Central memory CD8-positive, alpha-beta T cell (primary cell): Measurements from ENCODE around the gene CD70.
A peak's percentile ranks its signal among the peaks of the same experiment; 100 is the strongest.
"Not testable (repeated sequence)": the region's sequence is repeated elsewhere in the genome, so short reads cannot be mapped to it uniquely, and the experiment has no call there.

ENCODE experiments used
- ATAC-seq: fragments of 150-1000 bp; cut with Tn5 transposase; replicated peaks from 2 replicates; pipeline ENCODE4 v1.10.0; 2022; ENCODE audit warnings: mild to moderate bottlenecking, moderate FRiP score, moderate number of reproducible peaks; ENCODE audit not compliant: poor library complexity, severe bottlenecking; ENCODE audit errors: extremely low read depth
- DNase-seq, 2 donors: peaks; one replicate each; pipeline ENCODE4 v3.0.0; 2021; ENCODE audit warnings: low spot score in 2 of 2
- H3K27ac Mint-ChIP-seq: one replicate; pipeline ENCODE4 v1.8.0; 2022; ENCODE audit warnings: low read depth, mild to moderate bottlenecking, moderate library complexity, mixed read lengths
- H3K27me3 Mint-ChIP-seq: one replicate; pipeline ENCODE4 v1.8.0; 2022; ENCODE audit warnings: mixed read lengths
- H3K36me3 Mint-ChIP-seq: one replicate; pipeline ENCODE4 v1.8.0; 2022; ENCODE audit warnings: mild to moderate bottlenecking, moderate library complexity, mixed read lengths; ENCODE audit not compliant: insufficient read depth
- H3K4me1 Mint-ChIP-seq: one replicate; pipeline ENCODE4 v1.8.0; 2022; ENCODE audit warnings: mixed read lengths
- H3K4me3 Mint-ChIP-seq: one replicate; pipeline ENCODE4 v1.8.0; 2022; ENCODE audit warnings: mild to moderate bottlenecking, moderate library complexity, mixed read lengths
- H3K9me3 Mint-ChIP-seq: one replicate; pipeline ENCODE4 v1.8.0; 2022; ENCODE audit warnings: mixed read lengths

CD70 gene

DNA sequence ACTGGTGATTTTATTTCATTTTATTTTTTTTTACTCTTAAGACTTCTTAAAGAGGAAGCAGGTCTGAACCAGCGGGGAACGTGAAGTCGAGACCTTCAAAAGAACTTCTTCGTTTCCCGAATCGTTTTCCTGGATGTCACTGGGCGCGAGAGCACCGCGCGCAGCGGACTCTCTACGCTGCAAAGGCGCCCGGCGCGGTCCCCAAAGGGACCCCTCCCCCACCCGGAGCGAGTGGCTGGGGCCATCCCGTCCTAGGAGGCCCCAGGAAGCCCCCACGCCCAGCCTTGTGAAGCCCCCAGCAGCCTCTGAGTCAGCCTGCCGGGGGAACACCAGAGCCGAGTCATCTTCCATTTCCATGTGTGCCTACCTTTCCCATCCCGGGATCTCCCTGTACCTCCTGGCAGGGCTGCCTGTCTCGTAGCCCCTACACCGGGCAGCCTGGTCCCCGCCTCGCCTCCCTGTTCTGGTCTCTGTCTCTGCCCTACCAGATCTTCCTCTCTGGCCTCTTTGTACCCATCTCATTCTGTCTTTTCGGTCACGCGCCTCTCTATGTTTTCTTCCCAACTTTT is 608 bp downstream of the CD70 start:
- DNase-seq (no peak), ATAC-seq (peak; percentile 5)
- Mint-ChIP-seq H3K36me3 (peaks cover 13% of the 10 kb centered on the region), H3K4me1 (peaks cover 52% of the 10 kb centered on the region), H3K9me3 (no peaks in the 10 kb centered on the region), H3K4me3 (peak overlapping the region; percentile 82), H3K27me3 (peaks cover 39% of the 10 kb centered on the region), H3K27ac (peak overlapping the region; percentile 83)

DNA sequence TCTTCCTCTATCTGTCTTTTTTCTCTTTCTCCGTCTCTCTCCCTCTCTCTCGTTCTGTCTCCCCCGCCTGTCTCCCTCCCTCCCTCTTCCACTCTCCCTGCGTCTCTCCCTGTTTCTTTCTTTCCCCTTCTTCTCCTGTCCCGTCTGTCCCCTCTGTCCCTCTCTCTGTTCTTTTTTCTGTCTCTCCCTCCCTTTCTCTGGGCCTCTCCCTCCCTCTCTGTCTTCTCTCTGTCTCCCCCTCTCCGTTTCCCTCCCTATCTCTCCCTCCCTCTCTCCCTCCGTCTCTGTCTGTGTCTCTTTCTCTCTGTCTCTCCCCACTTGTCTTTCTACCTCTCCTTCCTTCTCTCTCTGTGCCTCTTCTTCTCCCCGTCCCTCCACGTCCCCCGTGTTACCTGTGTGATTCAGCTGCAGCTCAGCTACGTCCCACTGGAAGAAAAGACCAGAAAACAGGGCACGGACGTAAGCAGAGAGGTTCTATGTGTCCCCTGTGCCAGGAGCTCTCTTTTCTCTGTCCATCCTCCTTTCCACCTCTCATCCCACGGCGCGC is 1.2 kb downstream of the CD70 start:
- Mint-ChIP-seq H3K27me3 (peaks cover 39% of the 10 kb centered on the region), H3K36me3 (peaks cover 13% of the 10 kb centered on the region), H3K27ac (peak overlapping the region; percentile 83), H3K4me3 (peak overlapping the region; percentile 82), H3K9me3 (no peaks in the 10 kb centered on the region), H3K4me1 (peaks cover 52% of the 10 kb centered on the region)
- no peak for ATAC-seq
- DNase-seq = no peak

DNA sequence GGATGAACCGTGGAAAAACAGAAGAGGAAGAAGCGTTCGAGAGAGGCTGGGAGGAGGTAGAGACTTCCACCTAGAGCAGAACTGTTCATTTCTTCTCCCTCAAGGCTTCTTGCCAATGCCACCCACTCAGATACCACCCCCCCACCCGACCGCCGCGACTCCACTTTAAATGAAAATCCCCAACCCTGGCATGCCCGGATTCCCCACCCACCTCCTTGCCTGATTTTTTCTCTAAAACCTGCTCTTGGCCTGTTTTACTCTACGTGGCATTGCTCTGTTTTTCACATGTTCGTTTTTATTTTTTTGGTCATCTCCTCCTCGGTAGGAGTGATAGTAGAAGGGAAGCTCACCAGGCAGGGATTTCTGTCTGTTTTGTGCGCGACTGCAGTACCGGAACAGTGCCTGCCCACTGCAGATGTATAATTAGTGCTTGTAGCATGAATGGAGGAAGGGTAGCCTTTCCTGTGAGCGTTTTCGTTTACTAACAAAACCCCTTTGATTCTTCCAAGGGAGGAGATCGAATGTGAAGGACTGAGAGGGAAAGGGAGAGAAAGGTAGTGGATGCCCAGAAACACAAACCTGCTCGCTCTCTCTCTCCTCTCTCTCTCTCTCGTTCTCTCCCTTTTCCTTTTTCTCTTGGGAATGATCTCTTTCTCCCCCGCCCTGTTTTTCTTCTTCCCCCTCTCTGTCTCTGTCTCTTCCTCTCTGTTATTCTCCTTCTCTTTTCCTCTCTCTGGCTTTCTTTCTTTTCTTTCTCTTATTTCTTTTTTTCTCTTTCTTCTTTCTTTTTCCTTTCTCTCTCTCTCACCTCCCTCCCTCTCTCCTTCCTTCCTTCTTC is 2.2 kb downstream of the CD70 start:
- Mint-ChIP-seq H3K36me3 (peaks cover 13% of the 10 kb centered on the region), H3K4me1 (peaks cover 52% of the 10 kb centered on the region), H3K9me3 (no peaks in the 10 kb centered on the region), H3K27me3 (peaks cover 39% of the 10 kb centered on the region), H3K27ac (peak overlapping the region; percentile 83), H3K4me3 (peak overlapping the region; percentile 82)
- DNase-seq = no peak
- no peak for ATAC-seq

DNA sequence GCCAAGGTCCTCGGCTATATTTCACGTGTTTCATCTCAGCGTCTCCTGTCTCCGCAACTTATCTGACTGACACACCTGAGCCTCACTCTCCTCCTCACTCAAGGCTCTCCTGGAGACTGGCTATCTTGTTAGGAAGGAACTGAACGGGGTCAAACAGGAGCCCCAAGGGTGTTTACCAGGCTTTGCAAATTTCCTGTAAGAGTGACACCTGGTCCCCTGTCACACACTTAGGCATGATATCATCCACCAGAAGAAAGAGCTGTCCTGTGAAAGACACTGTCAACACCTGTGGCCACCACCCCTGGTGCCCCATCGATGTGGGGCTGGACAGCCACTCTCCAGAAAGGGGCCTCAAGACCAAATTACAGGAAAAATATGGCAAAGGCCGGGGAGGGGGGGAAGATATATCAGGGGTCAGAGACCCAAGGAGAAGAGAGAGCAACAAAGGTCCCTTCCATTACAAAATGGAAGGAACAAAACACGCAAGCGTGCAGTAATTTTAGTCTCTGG is 2.9 kb downstream of the CD70 start:
- peak overlapping the region; percentile 63 for H3K4me3 Mint-ChIP-seq
- H3K27me3 Mint-ChIP-seq = peaks cover 39% of the 10 kb centered on the region
- DNase-seq = no peak
- ATAC-seq = no peak
- no peaks in the 10 kb centered on the region for H3K9me3 Mint-ChIP-seq
- H3K27ac Mint-ChIP-seq = no peak overlapping the region
- H3K36me3 Mint-ChIP-seq = peaks cover 13% of the 10 kb centered on the region
- peaks cover 52% of the 10 kb centered on the region for H3K4me1 Mint-ChIP-seq

DNA sequence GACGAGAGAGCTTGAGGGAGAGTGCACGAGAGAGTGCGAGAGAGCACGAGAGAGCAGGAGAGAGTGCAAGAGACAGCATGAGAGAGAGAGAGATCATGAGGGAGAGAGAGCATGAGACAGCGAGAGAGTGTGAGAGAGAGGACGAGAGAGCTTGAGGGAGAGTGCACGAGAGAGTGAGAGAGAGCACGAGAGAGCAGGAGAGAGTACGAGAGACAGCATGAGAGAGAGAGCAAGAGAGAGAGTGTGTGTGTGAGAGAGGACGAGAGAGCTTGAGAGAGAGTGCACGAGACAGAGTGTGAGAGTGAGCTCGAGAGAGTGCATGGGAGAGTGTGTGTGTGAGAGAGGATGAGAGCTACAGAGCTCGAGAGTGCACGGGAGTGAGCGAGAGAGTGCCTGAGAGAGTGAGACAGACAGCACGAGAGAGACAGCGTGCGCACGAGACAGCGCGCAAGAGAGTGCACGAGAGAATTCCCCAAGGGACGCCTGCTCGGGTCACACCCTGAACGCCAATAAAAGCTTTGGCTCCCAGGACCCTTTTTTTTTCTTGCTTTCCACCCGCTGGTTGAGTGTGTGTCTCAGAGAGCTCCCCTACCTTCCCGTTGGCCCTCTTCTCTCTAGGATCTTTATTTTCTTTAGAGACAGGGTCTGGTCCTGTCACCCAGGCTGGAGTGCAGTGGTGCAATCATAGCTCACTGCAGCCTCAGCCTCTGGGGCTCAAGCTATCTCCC is 3.7 kb downstream of the CD70 start:
- H3K4me3 Mint-ChIP-seq = peak overlapping the region; percentile 63
- ATAC-seq (no peak), DNase-seq (no peak)
- H3K9me3 Mint-ChIP-seq = no peaks in the 10 kb centered on the region
- H3K36me3 Mint-ChIP-seq = peaks cover 10% of the 10 kb centered on the region
- H3K27me3 Mint-ChIP-seq = peaks cover 39% of the 10 kb centered on the region
- H3K4me1 Mint-ChIP-seq = peaks cover 47% of the 10 kb centered on the region
- H3K27ac Mint-ChIP-seq = peak overlapping the region; percentile 16

DNA sequence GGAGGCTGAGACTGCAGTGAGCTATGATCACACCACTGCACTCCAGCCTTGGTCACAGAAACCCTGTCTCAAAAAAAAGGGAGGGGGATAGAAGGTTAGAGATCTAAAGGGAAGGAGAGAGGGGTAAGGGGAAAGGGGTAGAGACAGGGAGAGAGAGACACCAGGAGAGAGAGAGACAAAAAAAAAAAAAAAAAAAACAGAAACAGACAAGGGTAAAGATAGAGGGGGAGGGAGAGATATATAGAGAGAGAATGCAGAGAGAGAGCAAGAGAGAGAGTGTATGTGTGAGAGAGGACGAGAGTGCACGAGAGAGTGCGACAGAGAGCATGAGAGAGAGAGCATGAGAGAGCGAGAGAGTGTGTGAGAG is 4.2 kb downstream of the CD70 start:
- Mint-ChIP-seq H3K9me3 (no peaks in the 10 kb centered on the region), H3K4me3 (peak overlapping the region; percentile 63), H3K27ac (peak overlapping the region; percentile 16), H3K36me3 (peaks cover 10% of the 10 kb centered on the region), H3K4me1 (peaks cover 45% of the 10 kb centered on the region), H3K27me3 (peaks cover 39% of the 10 kb centered on the region)
- no peak for DNase-seq
- no peak for ATAC-seq

DNA sequence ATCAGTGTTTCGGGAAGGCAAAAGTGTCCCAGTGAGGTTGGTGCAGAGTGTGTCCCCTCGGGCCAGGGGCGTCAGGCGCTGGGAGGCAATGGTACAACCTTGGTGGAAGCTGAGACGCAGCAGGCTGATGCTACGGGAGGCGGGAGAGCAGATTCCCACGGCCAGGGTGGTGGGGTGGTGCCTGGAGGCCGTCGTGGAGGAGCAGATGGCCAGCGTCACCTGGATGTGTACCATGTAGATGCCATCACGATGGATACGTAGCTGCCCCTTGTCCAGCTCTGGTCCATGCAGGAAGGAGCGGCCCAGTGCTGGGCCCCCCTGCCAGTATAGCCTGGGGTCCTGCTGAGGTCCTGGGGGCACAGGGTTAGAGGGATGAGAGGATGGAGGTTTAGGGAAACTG is 4.9 kb downstream of the CD70 start:
- Mint-ChIP-seq H3K27me3 (peaks cover 39% of the 10 kb centered on the region), H3K4me1 (peaks cover 44% of the 10 kb centered on the region), H3K4me3 (no peak overlapping the region)

DNA sequence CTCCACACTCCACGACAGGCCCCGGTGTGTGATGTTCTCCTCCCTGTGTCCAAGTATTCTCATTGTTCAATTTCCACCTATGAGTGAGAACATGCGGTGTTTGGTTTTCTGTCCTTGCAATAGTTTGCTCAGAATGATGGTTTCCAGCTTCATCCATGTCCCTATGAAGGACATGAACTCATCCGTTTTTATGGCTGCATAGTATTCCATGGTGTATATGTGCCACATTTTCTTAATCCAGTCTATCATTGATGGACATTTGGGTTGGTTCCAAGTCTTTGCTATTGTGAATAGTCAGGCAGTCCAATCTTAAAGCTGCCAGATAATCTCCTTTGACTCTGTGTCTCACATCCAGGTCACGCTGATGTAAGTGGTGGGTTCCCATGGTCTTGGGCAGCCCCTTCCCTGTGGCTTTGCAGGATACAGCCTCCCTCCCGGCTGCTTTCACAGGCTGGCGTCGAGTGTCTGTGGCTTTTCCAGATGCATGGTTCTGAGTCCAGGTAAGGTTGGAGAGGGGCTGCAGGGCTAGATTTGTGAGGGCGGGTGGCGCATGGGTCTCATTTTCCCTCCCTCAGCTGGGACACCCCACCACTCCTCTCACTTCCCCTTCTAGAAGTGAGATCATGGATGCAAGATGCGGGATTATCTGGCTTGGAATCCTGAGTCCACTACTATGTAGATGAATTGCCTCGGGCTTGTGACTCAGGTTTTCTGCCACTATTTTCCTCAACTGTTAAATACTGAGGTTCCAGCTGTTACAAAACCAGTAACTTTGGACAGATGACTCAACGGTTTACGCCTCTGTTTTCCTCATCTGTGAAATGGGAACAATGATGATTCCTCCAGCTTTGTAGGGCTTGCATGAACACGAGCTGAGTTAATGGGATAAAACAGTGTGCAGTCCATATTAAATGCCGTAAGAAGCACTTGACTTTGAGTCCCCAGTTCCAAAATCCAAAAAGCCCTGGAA is 8.2 kb downstream of the CD70 start:
- not testable (repeated sequence) for H3K27me3 Mint-ChIP-seq, ATAC-seq, H3K27ac Mint-ChIP-seq, H3K36me3 Mint-ChIP-seq, H3K9me3 Mint-ChIP-seq, DNase-seq, H3K4me3 Mint-ChIP-seq
- H3K4me1 Mint-ChIP-seq = peaks cover 22% of the 10 kb centered on the region

More for the DNA sequence above, 4.9 kb downstream of the CD70 start:
- DNase-seq (no peak), ATAC-seq (no peak)
- Mint-ChIP-seq H3K9me3 (no peaks in the 10 kb centered on the region), H3K27ac (no peak overlapping the region), H3K36me3 (peaks cover 10% of the 10 kb centered on the region)

DNA sequence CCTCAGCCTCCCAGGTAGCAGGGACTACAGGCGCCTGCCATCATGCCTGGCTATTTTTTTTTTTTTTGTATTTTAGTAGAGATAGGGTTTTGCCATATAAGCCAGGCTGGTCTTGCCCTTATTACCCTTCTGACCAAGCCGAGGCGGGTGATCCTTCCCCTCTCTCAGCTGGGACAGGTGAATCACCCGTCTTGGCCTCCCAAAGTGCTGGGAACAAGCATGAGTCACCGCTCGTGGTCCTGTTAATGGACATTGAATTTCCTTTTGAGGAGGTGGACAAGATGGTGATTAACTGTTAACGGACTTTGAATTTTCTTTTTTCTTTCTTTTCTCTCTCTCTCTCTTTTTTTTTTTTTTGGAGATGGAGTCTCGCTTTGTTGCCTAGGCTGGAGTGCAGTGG is 10.6 kb downstream of the CD70 start:
- ATAC-seq (no peak), DNase-seq (no peak)
- Mint-ChIP-seq H3K4me1 (peaks cover 9% of the 10 kb centered on the region), H3K4me3 (no peak overlapping the region), H3K36me3 (peaks cover 2% of the 10 kb centered on the region), H3K9me3 (no peaks in the 10 kb centered on the region), H3K27me3 (no peaks in the 10 kb centered on the region), H3K27ac (no peak overlapping the region)

DNA sequence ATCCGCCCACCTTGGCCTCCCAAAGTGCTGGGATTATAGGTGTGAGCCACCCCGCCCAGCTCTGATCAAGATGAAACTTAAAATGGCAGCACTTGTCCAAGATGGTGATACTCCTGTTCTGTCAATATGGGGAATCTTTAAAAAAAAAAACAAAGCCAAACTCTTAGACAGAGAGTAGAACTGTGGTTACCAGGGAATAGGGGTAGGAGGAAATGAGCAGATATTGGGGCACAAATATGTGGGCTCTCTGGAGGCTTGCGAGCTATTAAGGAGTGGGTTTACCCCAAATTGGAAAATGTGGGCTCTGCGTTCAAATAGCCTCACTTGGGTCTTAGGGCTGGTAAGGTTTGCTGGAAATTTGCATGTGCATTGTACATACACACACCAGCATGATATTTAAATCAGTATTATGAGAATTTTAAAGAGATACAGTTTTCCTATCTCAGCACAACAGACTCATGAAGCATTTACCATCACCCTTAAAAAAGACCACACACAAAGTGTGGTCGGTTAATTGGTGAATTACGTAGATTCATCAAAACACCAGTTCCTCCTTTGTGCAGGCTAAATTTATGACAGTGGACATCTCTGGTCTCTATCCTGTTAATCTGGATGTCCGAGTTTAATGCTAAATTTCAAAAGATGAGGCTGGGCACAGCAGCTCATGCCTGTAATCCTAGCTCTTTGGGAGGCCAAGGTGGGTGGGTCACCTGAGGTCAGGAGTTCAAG is 11.3 kb downstream of the CD70 start:
- no peaks in the 10 kb centered on the region for H3K27me3 Mint-ChIP-seq
- H3K9me3 Mint-ChIP-seq = no peaks in the 10 kb centered on the region
- ATAC-seq = no peak
- H3K27ac Mint-ChIP-seq = no peak overlapping the region
- peaks cover 2% of the 10 kb centered on the region for H3K36me3 Mint-ChIP-seq
- no peak for DNase-seq
- peaks cover 9% of the 10 kb centered on the region for H3K4me1 Mint-ChIP-seq
- H3K4me3 Mint-ChIP-seq = no peak overlapping the region

DNA sequence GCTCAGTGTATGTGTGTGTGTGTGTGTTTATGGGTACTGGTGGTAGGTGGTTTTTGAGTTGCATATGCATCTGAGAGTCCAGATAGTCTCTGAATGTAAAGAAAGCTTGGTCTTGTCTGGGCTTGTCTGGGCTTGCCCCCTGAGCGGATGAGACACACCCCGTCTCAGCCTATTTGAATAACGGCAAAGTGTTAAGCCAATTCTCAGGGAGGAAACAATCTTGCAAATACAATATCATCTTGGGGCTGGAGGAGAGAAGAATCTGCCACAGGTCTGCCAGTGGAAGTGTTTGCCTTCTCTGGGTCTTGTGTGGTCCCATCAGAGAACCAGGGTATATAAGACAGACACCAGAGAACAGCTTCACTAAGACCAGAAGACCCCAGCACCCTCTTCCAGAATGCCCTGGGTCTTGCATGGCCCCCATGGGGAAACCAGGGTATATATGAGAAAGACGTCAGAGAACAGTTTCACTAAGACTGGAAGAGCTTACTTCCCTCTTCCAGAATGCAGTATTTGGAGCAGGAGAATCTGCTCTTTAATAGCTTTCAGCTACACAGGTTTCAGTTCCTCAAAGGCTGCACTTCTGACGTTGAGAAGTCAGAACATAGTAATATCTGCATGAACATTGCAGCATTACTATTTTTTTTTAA is 13.3 kb downstream of the CD70 start:
- no peak for DNase-seq
- Mint-ChIP-seq H3K4me3 (no peak overlapping the region), H3K36me3 (peaks cover 2% of the 10 kb centered on the region)

More for the DNA sequence above, 13.3 kb downstream of the CD70 start:
- Mint-ChIP-seq H3K27me3 (no peaks in the 10 kb centered on the region), H3K4me1 (peaks cover 9% of the 10 kb centered on the region), H3K9me3 (no peaks in the 10 kb centered on the region), H3K27ac (no peak overlapping the region)
- ATAC-seq = peak; percentile 68
